WERI-Rb-1 (cell line): Measurements from ENCODE around the gene TNIP1.

Experiments
- DNase-seq: peaks from one replicate; pipeline ENCODE4 v3.0.0-alpha.2; 2020
- H3K27ac ChIP-seq: fragments of 250-450 bp; sonication (Bioruptor Pico); 2 replicates; pipeline ENCODE4 v1.5.1; 2020; ENCODE audit warnings: mild to moderate bottlenecking, moderate library complexity
- H3K27me3 ChIP-seq: fragments of 250-450 bp; sonication (Bioruptor Pico); 2 replicates; pipeline ENCODE4 v1.5.1; 2021; ENCODE audit warnings: mild to moderate bottlenecking, low read depth, moderate library complexity; ENCODE audit not compliant: insufficient read depth, severe bottlenecking
- H3K36me3 ChIP-seq: fragments of 250-450 bp; sonication (Bioruptor Pico); 2 replicates; pipeline ENCODE4 v1.5.1; 2020; ENCODE audit warnings: mild to moderate bottlenecking, moderate library complexity
- H3K4me3 ChIP-seq: 2 replicates; pipeline ENCODE4 v1.5.1; 2011; ENCODE audit warnings: low read depth, mild to moderate bottlenecking, control low read depth, low read length
- H3K9me3 ChIP-seq: fragments of 250-450 bp; sonication (Bioruptor Pico); 2 replicates; pipeline ENCODE4 v1.5.1; 2021; ENCODE audit warnings: mild to moderate bottlenecking, moderate library complexity; ENCODE audit not compliant: severe bottlenecking
- TF ChIP-seq, protein P1 (sequence below): IDR thresholded peaks from 2 replicates; pipeline ENCODE4 v1.5.1; 2011; ENCODE audit warnings: low read depth, mild to moderate bottlenecking, control low read depth, inconsistent platforms, low read length

Gene TNIP1

GRCh38 chr5:151003503-151003860, 77.4 kb downstream of the TNIP1 start:
- H3K27ac ChIP-seq, result no peak overlapping the region
- H3K27me3 ChIP-seq, result no peaks in the 10 kb centered on the region
- no peak for DNase-seq
- H3K4me3 ChIP-seq, result no peak overlapping the region
- no peaks in the 10 kb centered on the region for H3K9me3 ChIP-seq
- no peaks in the 10 kb centered on the region for H3K36me3 ChIP-seq
- TF ChIP-seq, protein P1, sequence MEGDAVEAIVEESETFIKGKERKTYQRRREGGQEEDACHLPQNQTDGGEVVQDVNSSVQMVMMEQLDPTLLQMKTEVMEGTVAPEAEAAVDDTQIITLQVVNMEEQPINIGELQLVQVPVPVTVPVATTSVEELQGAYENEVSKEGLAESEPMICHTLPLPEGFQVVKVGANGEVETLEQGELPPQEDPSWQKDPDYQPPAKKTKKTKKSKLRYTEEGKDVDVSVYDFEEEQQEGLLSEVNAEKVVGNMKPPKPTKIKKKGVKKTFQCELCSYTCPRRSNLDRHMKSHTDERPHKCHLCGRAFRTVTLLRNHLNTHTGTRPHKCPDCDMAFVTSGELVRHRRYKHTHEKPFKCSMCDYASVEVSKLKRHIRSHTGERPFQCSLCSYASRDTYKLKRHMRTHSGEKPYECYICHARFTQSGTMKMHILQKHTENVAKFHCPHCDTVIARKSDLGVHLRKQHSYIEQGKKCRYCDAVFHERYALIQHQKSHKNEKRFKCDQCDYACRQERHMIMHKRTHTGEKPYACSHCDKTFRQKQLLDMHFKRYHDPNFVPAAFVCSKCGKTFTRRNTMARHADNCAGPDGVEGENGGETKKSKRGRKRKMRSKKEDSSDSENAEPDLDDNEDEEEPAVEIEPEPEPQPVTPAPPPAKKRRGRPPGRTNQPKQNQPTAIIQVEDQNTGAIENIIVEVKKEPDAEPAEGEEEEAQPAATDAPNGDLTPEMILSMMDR, result no peak

- H3K36me3 ChIP-seq, result no peaks in the 10 kb centered on the region
- DNase-seq, result peak; percentile 32
Measured at GRCh38 chr5:151002681-151003502, 77.9 kb downstream of the TNIP1 start.

GRCh38 chr5:151002250-151002649, 78.6 kb downstream of the TNIP1 start:
- DNase-seq, result peak; percentile 42
- Histone ChIP-seq H3K36me3 (no peaks in the 10 kb centered on the region), H3K27me3 (no peaks in the 10 kb centered on the region), H3K9me3 (no peaks in the 10 kb centered on the region), H3K27ac (no peak overlapping the region), H3K4me3 (no peak overlapping the region)
- TF ChIP-seq, protein P1, result peak; percentile 21; the same call in 1 of the 2 replicates

More at GRCh38 chr5:151002681-151003502, 77.9 kb downstream of the TNIP1 start:
- H3K9me3 ChIP-seq, result no peaks in the 10 kb centered on the region
- H3K27me3 ChIP-seq, result no peaks in the 10 kb centered on the region
- TF ChIP-seq, protein P1, result no peak
- no peak overlapping the region for H3K27ac ChIP-seq
- H3K4me3 ChIP-seq, result no peak overlapping the region

DNA sequence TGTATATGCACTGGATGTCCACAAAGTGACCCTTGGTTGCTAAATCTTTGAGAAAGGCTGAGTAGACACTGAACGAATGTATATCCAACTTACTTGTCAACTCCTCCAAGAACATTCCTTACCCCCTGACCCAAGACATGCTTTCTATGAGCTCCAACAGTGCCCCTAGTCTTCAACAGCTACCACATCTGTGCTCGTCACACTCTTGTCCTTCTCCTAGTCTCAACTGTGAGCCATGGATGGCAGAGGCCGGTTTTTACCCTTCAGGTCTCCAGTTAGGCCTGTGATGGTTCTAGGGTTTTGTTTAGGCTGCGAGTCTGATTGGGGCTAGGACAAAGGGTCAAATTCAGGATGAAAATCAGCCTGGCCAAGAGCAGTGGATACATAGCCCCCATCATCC, 79.4 kb downstream of the TNIP1 start:
- Histone ChIP-seq H3K4me3 (no peak overlapping the region), H3K27me3 (no peaks in the 10 kb centered on the region), H3K36me3 (no peaks in the 10 kb centered on the region), H3K27ac (no peak overlapping the region), H3K9me3 (no peaks in the 10 kb centered on the region)
- no peak for DNase-seq
- TF ChIP-seq, protein P1, result no peak

- Histone ChIP-seq H3K4me3 (no peak overlapping the region), H3K36me3 (no peaks in the 10 kb centered on the region), H3K27ac (no peak overlapping the region), H3K9me3 (no peaks in the 10 kb centered on the region), H3K27me3 (no peaks in the 10 kb centered on the region)
- no peak for DNase-seq
- TF ChIP-seq, protein P1, result no peak
Measured at GRCh38 chr5:150999704-151000442, 81.0 kb downstream of the TNIP1 start.
